Activated T-cell treated with anti-CD3 and anti-CD28 coated beads, Interleukin-2, amount 50 U/mL, for 24 hours (primary cell): ENCODE measurements around the gene CCDC88C.

ENCODE experiments used
- DNase-seq: peaks from one replicate; pipeline ENCODE4 v3.0.0-alpha.2; 2020
- H3K27ac Mint-ChIP-seq: 2 replicates; pipeline ENCODE4 v1.8.0; 2020; ENCODE audit warnings: mild to moderate bottlenecking, mixed read lengths
- H3K27me3 Mint-ChIP-seq: 2 replicates; pipeline ENCODE4 v1.8.0; 2020; ENCODE audit warnings: mixed read lengths
- H3K36me3 Mint-ChIP-seq: 2 replicates; pipeline ENCODE4 v1.8.0; 2020; ENCODE audit warnings: low read depth, mixed read lengths
- H3K4me1 Mint-ChIP-seq: 2 replicates; pipeline ENCODE4 v1.8.0; 2020; ENCODE audit warnings: low read depth, mixed read lengths
- H3K4me3 Mint-ChIP-seq: 2 replicates; pipeline ENCODE4 v1.8.0; 2020; ENCODE audit warnings: mild to moderate bottlenecking, moderate library complexity, mixed read lengths
- H3K9me3 Mint-ChIP-seq: 2 replicates; pipeline ENCODE4 v1.8.0; 2020; ENCODE audit warnings: mixed read lengths

CCDC88C gene

DNA sequence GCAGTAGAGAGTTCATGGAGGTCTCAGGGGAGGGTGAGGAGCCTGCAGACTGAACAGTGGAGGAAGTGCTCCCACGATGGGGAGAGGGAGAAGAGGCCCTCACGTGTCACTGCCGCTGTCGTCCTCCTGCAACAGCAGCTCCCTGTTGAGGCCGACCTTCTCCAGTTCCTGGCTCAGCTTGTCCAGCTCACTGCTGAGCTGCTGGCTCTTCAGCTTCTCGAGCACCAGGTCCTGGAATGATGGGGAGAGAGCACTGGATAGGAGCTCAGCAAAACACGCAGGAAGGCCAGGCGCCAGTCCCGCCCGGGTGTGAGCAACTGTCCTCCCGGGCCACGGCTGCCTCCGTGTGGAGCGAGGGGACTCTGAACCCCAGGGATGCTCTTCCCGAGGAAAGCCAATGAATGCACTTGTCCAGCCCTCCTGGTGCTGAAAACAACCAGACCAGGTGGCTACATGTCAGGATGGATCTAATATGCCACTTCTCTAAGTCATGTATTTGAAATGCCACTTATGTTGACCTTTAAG, 107.8 kb downstream of the CCDC88C start:
- H3K9me3 Mint-ChIP-seq, result no peaks in the 10 kb centered on the region
- DNase-seq, result no peak
- no peaks in the 10 kb centered on the region for H3K27me3 Mint-ChIP-seq
- H3K27ac Mint-ChIP-seq, result peak overlapping the region; percentile 94
- peaks cover 59% of the 10 kb centered on the region for H3K4me1 Mint-ChIP-seq
- peaks cover 96% of the 10 kb centered on the region for H3K36me3 Mint-ChIP-seq
- no peak overlapping the region for H3K4me3 Mint-ChIP-seq

GRCh38 chr14:91308337-91308736, 109.3 kb downstream of the CCDC88C start:
- Mint-ChIP-seq H3K27me3 (no peaks in the 10 kb centered on the region), H3K4me1 (peaks cover 58% of the 10 kb centered on the region), H3K36me3 (peaks cover 96% of the 10 kb centered on the region)

DNA sequence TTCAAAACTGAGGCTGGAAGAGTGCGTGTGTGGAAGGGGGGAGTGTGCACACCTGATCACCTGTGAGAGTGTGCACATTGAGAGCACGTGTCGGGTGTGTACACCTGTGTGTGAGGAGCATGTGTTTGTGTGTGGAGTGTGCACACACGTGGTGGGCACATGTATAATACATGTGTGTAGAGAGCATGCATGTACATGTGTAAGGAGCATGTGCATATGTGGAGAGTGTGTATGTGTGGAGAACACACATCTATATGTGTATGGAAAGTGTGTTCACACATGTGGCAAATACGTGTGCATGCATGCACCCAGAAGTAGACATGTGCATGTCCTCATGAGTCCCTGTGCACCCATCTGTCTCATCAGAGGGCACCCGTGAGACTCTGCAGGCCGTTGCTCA, 110.0 kb downstream of the CCDC88C start:
- Mint-ChIP-seq H3K36me3 (peaks cover 95% of the 10 kb centered on the region), H3K9me3 (no peaks in the 10 kb centered on the region), H3K4me1 (peaks cover 57% of the 10 kb centered on the region), H3K27me3 (no peaks in the 10 kb centered on the region), H3K27ac (peak overlapping the region; percentile 68), H3K4me3 (no peak overlapping the region)
- DNase-seq, result no peak

More at GRCh38 chr14:91308337-91308736, 109.3 kb downstream of the CCDC88C start:
- H3K4me3 Mint-ChIP-seq, result no peak overlapping the region
- peak overlapping the region; percentile 23 for H3K27ac Mint-ChIP-seq
- no peak for DNase-seq
- H3K9me3 Mint-ChIP-seq, result no peaks in the 10 kb centered on the region

GRCh38 chr14:91307046-91307445, 110.6 kb downstream of the CCDC88C start:
- Mint-ChIP-seq H3K27me3 (no peaks in the 10 kb centered on the region), H3K27ac (peak overlapping the region; percentile 68), H3K4me3 (no peak overlapping the region), H3K9me3 (no peaks in the 10 kb centered on the region), H3K4me1 (peaks cover 61% of the 10 kb centered on the region), H3K36me3 (peaks cover 95% of the 10 kb centered on the region)
- no peak for DNase-seq

DNA sequence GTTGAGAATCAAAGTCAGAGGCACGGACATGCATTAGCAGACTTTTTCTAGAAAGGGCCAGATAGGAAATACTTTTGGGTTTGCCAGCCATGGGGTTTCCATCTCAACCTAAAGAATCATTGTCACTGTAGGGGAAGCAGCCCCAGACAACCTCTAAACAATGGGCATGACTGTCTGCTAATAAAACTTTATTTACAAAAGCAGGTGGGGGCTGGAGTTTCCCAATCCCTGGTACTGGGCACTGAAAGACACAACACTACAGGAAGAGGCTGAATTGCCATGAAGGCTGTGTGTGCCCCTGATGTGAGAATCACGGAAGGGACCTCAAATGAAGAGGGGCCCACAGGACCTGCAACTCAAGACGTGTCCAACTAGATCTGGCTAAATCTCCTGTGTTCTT, 111.1 kb downstream of the CCDC88C start:
- Mint-ChIP-seq H3K9me3 (no peaks in the 10 kb centered on the region), H3K4me1 (peaks cover 65% of the 10 kb centered on the region), H3K27ac (peak overlapping the region; percentile 68), H3K36me3 (peaks cover 98% of the 10 kb centered on the region), H3K27me3 (no peaks in the 10 kb centered on the region), H3K4me3 (no peak overlapping the region)
- no peak for DNase-seq

- no peaks in the 10 kb centered on the region for H3K9me3 Mint-ChIP-seq
- H3K36me3 Mint-ChIP-seq, result peaks cover 98% of the 10 kb centered on the region
- H3K27me3 Mint-ChIP-seq, result no peaks in the 10 kb centered on the region
- H3K4me1 Mint-ChIP-seq, result peaks cover 65% of the 10 kb centered on the region
- H3K27ac Mint-ChIP-seq, result peak overlapping the region; percentile 68
- H3K4me3 Mint-ChIP-seq, result no peak overlapping the region
- DNase-seq, result no peak
Observed at GRCh38 chr14:91305650-91306431, 111.8 kb downstream of the CCDC88C start.

GRCh38 chr14:91303924-91304229, 113.7 kb downstream of the CCDC88C start:
- Mint-ChIP-seq H3K4me1 (peaks cover 72% of the 10 kb centered on the region), H3K4me3 (no peak overlapping the region), H3K9me3 (no peaks in the 10 kb centered on the region), H3K36me3 (peaks cover 99% of the 10 kb centered on the region), H3K27ac (peak overlapping the region; percentile 99), H3K27me3 (no peaks in the 10 kb centered on the region)
- DNase-seq, result no peak

- Mint-ChIP-seq H3K9me3 (no peaks in the 10 kb centered on the region), H3K36me3 (peaks cover 99% of the 10 kb centered on the region), H3K4me1 (peaks cover 76% of the 10 kb centered on the region), H3K4me3 (peak overlapping the region; percentile 69), H3K27me3 (no peaks in the 10 kb centered on the region), H3K27ac (peak overlapping the region; percentile 99)
- DNase-seq, result peak; percentile 75
Observed at GRCh38 chr14:91303091-91303923, 114.3 kb downstream of the CCDC88C start.

GRCh38 chr14:91302391-91302790, 115.2 kb downstream of the CCDC88C start:
- Mint-ChIP-seq H3K4me1 (peaks cover 77% of the 10 kb centered on the region), H3K4me3 (peak overlapping the region; percentile 69), H3K27me3 (no peaks in the 10 kb centered on the region), H3K36me3 (peaks cover 99% of the 10 kb centered on the region), H3K27ac (peak overlapping the region; percentile 99), H3K9me3 (no peaks in the 10 kb centered on the region)
- DNase-seq, result peak; percentile 61

- no peak for DNase-seq
- peak overlapping the region; percentile 99 for H3K27ac Mint-ChIP-seq
- H3K4me1 Mint-ChIP-seq, result peaks cover 71% of the 10 kb centered on the region
- H3K36me3 Mint-ChIP-seq, result peaks cover 99% of the 10 kb centered on the region
- H3K4me3 Mint-ChIP-seq, result no peak overlapping the region
- no peaks in the 10 kb centered on the region for H3K9me3 Mint-ChIP-seq
- H3K27me3 Mint-ChIP-seq, result no peaks in the 10 kb centered on the region
Observed at GRCh38 chr14:91300957-91301356, 116.7 kb downstream of the CCDC88C start.

DNA sequence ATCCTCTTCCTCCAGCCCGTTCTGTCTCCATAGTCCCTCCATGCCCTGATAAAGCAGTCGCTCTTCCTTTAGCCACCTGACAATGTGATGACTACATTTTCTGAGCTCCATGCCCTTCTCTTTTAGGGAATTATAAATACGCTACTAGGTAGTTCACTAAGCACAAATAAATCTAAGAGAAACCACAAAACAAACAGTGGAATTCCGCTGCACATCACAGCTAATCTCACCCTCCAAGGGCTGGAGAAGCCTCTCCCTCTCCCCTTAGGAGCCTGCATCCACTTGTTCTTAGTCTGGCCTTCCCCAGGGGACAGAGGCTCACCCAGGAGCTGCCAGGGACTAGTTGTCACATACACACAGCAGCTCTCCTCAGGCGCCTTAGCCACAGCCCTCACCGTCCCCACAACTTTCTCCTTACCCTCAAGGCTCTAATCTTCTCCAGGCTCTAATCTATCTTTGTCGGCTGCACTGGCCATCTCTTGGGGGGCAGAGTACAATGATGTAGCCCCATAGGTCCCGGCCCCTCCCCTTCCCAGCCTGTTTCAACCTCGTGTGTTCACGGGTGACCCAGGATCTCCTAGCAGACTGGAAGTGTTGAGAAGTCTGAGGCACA, 117.2 kb downstream of the CCDC88C start:
- H3K9me3 Mint-ChIP-seq, result no peaks in the 10 kb centered on the region
- no peak overlapping the region for H3K4me3 Mint-ChIP-seq
- H3K27ac Mint-ChIP-seq, result peak overlapping the region; percentile 99
- peaks cover 66% of the 10 kb centered on the region for H3K4me1 Mint-ChIP-seq
- no peaks in the 10 kb centered on the region for H3K27me3 Mint-ChIP-seq
- no peak for DNase-seq
- H3K36me3 Mint-ChIP-seq, result peaks cover 99% of the 10 kb centered on the region

GRCh38 chr14:91299121-91300115, 118.2 kb downstream of the CCDC88C start:
- Mint-ChIP-seq H3K27ac (peak overlapping the region; percentile 99), H3K9me3 (no peaks in the 10 kb centered on the region), H3K27me3 (no peaks in the 10 kb centered on the region), H3K36me3 (peaks cover 98% of the 10 kb centered on the region), H3K4me3 (no peak overlapping the region), H3K4me1 (peaks cover 58% of the 10 kb centered on the region)
- DNase-seq, result peak; percentile 53

DNA sequence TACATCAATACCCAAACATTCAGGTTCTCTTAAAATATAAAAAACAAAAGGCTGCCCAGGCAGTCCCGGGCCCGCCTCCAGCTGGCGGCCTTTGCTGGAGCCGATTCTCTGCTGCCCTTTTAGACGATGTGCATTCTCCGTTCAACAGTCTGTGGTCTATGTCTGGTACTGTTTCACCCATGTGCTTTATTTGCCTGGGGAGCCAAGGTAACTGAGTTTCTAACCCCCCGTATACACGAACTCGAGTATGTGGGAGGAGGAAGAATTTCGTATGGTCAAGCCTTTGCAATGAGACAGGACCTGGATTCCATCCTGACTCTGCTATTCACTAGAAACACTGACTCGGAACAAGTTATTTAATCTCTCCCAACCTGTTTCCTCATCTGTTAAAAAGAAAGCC, 119.0 kb downstream of the CCDC88C start:
- H3K4me3 Mint-ChIP-seq, result no peak overlapping the region
- H3K9me3 Mint-ChIP-seq, result no peaks in the 10 kb centered on the region
- peak overlapping the region; percentile 99 for H3K27ac Mint-ChIP-seq
- peaks cover 56% of the 10 kb centered on the region for H3K4me1 Mint-ChIP-seq
- peaks cover 98% of the 10 kb centered on the region for H3K36me3 Mint-ChIP-seq
- no peak for DNase-seq
- no peaks in the 10 kb centered on the region for H3K27me3 Mint-ChIP-seq
